PC-3 (cell line): ENCODE data around the gene TIMM29. TPM values are rescaled to one million over a fixed set of nuclear protein-coding genes. Genes with fewer than 3 reads are reported as not detected.

Experiments
- ATAC-seq: fragments of 200-7000 bp; cut with Tn5 transposase; 2 replicates; pipeline ENCODE4 v1.9.1; 2020; ENCODE audit warnings: mild to moderate bottlenecking, moderate library complexity
- BruUV-seq: library from RNA; stranded (reverse); fragments of 400-500 nt; replicated peaks from 2 replicates; lab custom pipeline; 2021; lab: Mats Ljungman, UMichigan
- CTCF ChIA-PET: fragments of 300-600 bp; sonication (Branson Sonifier 250); formaldehyde crosslinking; loops from one replicate; lab custom pipeline; 2022; ENCODE audit warnings: antibody characterized with exemption; lab: Charles Lee
- POLR2A ChIA-PET: fragments of 300-600 bp; sonication (Branson Sonifier 250); formaldehyde crosslinking; loops from one replicate; lab custom pipeline; 2022; ENCODE audit warnings: antibody characterized with exemption; ENCODE audit not compliant: unreplicated experiment; lab: Charles Lee
- DNase-seq: peaks from one replicate; pipeline ENCODE4 v3.0.0-alpha.2; 2015
- H2AFZ ChIP-seq: fragments of 300-600 bp; sonication (generic); 2 replicates; pipeline ENCODE4 v1.6.0; 2016; ENCODE audit warnings: antibody characterized with exemption, low read length
- H3F3A ChIP-seq: fragments of 300-600 bp; sonication (generic); one replicate; pipeline ENCODE4 v1.6.0; 2017; ENCODE audit warnings: antibody characterized with exemption, low read length, control low read depth, mild to moderate bottlenecking; ENCODE audit not compliant: unreplicated experiment
- H3K27ac ChIP-seq: fragments of 300-600 bp; sonication (generic); 2 replicates; pipeline ENCODE4 v1.5.1; 2016; ENCODE audit warnings: mild to moderate bottlenecking, low read length
- H3K27me3 ChIP-seq: fragments of 300-600 bp; sonication (generic); 2 replicates; pipeline ENCODE4 v1.6.1; 2016; ENCODE audit warnings: low read length, mixed read lengths
- H3K36me3 ChIP-seq: fragments of 300-600 bp; sonication (generic); 2 replicates; pipeline ENCODE4 v1.6.1; 2016; ENCODE audit warnings: low read depth, mixed run types, low read length, mixed read lengths
- H3K4me1 ChIP-seq: fragments of 300-600 bp; sonication (generic); 2 replicates; pipeline ENCODE4 v1.5.1; 2016; ENCODE audit warnings: low read length; ENCODE audit not compliant: insufficient read depth
- H3K4me2 ChIP-seq: fragments of 300-600 bp; sonication (generic); 2 replicates; pipeline ENCODE4 v1.6.0; 2016; ENCODE audit warnings: low read length
- H3K4me3 ChIP-seq: fragments of 300-600 bp; sonication (generic); 2 replicates; pipeline ENCODE4 v1.5.1; 2016; ENCODE audit warnings: mild to moderate bottlenecking, low read length, mixed read lengths
- H3K79me2 ChIP-seq: fragments of 300-600 bp; sonication (generic); 2 replicates; pipeline ENCODE4 v1.6.1; 2017; ENCODE audit warnings: low read length, mixed read lengths
- H3K9ac ChIP-seq: fragments of 300-600 bp; sonication (generic); 2 replicates; pipeline ENCODE4 v1.6.0; 2016; ENCODE audit warnings: mild to moderate bottlenecking, low read length
- H3K9me2 ChIP-seq: fragments of 300-600 bp; sonication (generic); replicated peaks from 2 replicates; pipeline ENCODE4 v1.6.1; 2016; ENCODE audit warnings: mixed run types, low read length, mixed read lengths
- H3K9me3 ChIP-seq: fragments of 300-600 bp; sonication (generic); 2 replicates; pipeline ENCODE4 v1.6.1; 2016; ENCODE audit warnings: low read length, mixed read lengths
- H4K20me1 ChIP-seq: fragments of 300-600 bp; sonication (generic); 2 replicates; pipeline ENCODE4 v1.6.1; 2016; ENCODE audit warnings: low read length, mixed read lengths
- CTCF ChIP-seq: fragments of 300-600 bp; sonication (generic); conservative IDR thresholded peaks from 2 replicates; pipeline ENCODE4 v1.5.1; 2017; ENCODE audit warnings: antibody characterized with exemption, low read depth, mild to moderate bottlenecking, low read length
- EZH2 ChIP-seq: fragments of 300-600 bp; sonication (generic); IDR thresholded peaks from one replicate; pipeline ENCODE4 v1.6.1; 2017; ENCODE audit warnings: antibody characterized with exemption, mild to moderate bottlenecking, low read length; ENCODE audit not compliant: unreplicated experiment
- EZH2phosphoT487 ChIP-seq: fragments of 300-600 bp; sonication (generic); IDR thresholded peaks from 2 replicates; pipeline ENCODE4 v1.6.1; 2018; ENCODE audit warnings: mild to moderate bottlenecking, antibody characterized with exemption, low read length, borderline replicate concordance
- intact Hi-C: fragments of 100-400 bp; cut with micrococcal nuclease; formaldehyde crosslinking; loops from 2 replicates; pipeline ENCODE4 v1.9.0; 2023
- total RNA-seq: library from RNA; depleted of rRNA; stranded (reverse); fragments of >200 nt; gene quantifications from 2 replicates; pipeline ENCODE4 v1.2.3, GENCODE V29; 2014

TIMM29 gene
- total RNA-seq, 1 experiment from 2014 or later = 60.7 TPM

- Histone ChIP-seq H3K27me3 (no peaks in the 10 kb centered on the region), H3K4me2 (no peak overlapping the region), H3K27ac (no peak overlapping the region), H3K4me3 (no peak overlapping the region), H3K4me1 (peaks cover 15% of the 10 kb centered on the region), H3K9ac (no peak overlapping the region), H2AFZ (no peak overlapping the region), H3K79me2 (no peaks in the 10 kb centered on the region), H3K9me2 (no peaks in the 10 kb centered on the region), H3F3A (no peaks in the 10 kb centered on the region), H4K20me1 (no peaks in the 10 kb centered on the region), H3K36me3 (peaks cover 14% of the 10 kb centered on the region), H3K9me3 (no peaks in the 10 kb centered on the region)
- CTCF ChIA-PET = interaction anchor here (1.8 kb wide), 1 partner anchor 46 kb away, joined by 12 read pairs; the partner anchor contains the start of gene CARM1
- BruUV-seq = no TSS peak
- no peak for TF ChIP-seq EZH2phosphoT487
- TF ChIP-seq EZH2 = no peak
- no peak for TF ChIP-seq CTCF
- POLR2A ChIA-PET = no interaction called here
- intact Hi-C loops = loop anchor here (5.0 kb wide), 1 partner anchor 44 kb away; the partner anchor contains the start of gene CARM1
- DNase-seq = no peak
- ATAC-seq = no peak
These were observed 12.0 kb upstream of the TIMM29 start for GRCh38 chr19:10916602-10917001.

- peaks cover 15% of the 10 kb centered on the region for H3K4me1 ChIP-seq
- CTCF ChIA-PET = interaction anchor here (1.1 kb wide), 1 partner anchor 46 kb away, joined by 3 read pairs; no protein-coding TSS in a partner anchor
- BruUV-seq = no TSS peak
- ATAC-seq = no peak
- peaks cover 11% of the 10 kb centered on the region; the same call in 1 of the 2 replicates for H3K36me3 ChIP-seq
- no peaks in the 10 kb centered on the region for H3K9me3 ChIP-seq
- H3F3A ChIP-seq = no peaks in the 10 kb centered on the region
- no peak overlapping the region for H3K4me2 ChIP-seq
- H3K4me3 ChIP-seq = no peak overlapping the region
- intact Hi-C loops = loop anchor here (5.0 kb wide), 1 partner anchor 46 kb away; the partner anchor contains the start of gene CARM1
- DNase-seq = no peak
- no peak for TF ChIP-seq CTCF
- no peak for TF ChIP-seq EZH2phosphoT487
- TF ChIP-seq EZH2 = no peak
- no peaks in the 10 kb centered on the region for H3K9me2 ChIP-seq
- H3K79me2 ChIP-seq = no peaks in the 10 kb centered on the region
- no peaks in the 10 kb centered on the region for H4K20me1 ChIP-seq
- no peaks in the 10 kb centered on the region for H3K27me3 ChIP-seq
- POLR2A ChIA-PET = no interaction called here
- no peak overlapping the region for H3K9ac ChIP-seq
- H3K27ac ChIP-seq = no peak overlapping the region
- no peak overlapping the region for H2AFZ ChIP-seq
These were observed 10.3 kb upstream of the TIMM29 start for GRCh38 chr19:10918359-10918758.
